HG03558 (cell line): Measurements from ENCODE around the gene TMEM253.

Source experiments
- ATAC-seq: cut with Tn5 transposase; IDR thresholded peaks from one replicate; pipeline ENCODE4 v1.9.1; 2021; ENCODE audit warnings: moderate number of reproducible peaks; ENCODE audit not compliant: unreplicated experiment; ENCODE audit errors: extremely low read depth

The TMEM253 gene

GRCh38 chr14:21149641-21150367 is 48.9 kb downstream of the TMEM253 start:
- no peak for ATAC-seq
